Transverse colon (tissue), 4 donors: ENCODE data around the gene NSUN4. TPM values are rescaled to one million over a fixed set of nuclear protein-coding genes. Genes with fewer than 3 reads are reported as not detected.
"Not testable (repeated sequence)": the region's sequence is repeated elsewhere in the genome, so short reads cannot be mapped to it uniquely, and the experiment has no call there.

ENCODE experiments used
- DNase-seq: peaks from one replicate; pipeline ENCODE4 v3.0.0-alpha.2; 2019
- H3K27ac ChIP-seq, 4 donors: fragments of 200-600 bp; sonication (generic); 2 replicates each; pipeline ENCODE4 v1.5.1; 2016 to 2018; ENCODE audit warnings: inconsistent platforms in 4 of 4
- H3K27me3 ChIP-seq: fragments of 200-600 bp; sonication (generic); 2 replicates; pipeline ENCODE4 v1.5.1; 2017; ENCODE audit warnings: inconsistent platforms
- H3K36me3 ChIP-seq, 4 donors: fragments of 200-600 bp; sonication (generic); 2 replicates each; pipeline ENCODE4 v1.5.1; 2017 to 2019; ENCODE audit warnings: inconsistent platforms in 4 of 4
- H3K4me1 ChIP-seq, 4 donors: fragments of 200-600 bp; sonication (generic); 2 replicates each; pipeline ENCODE4 v1.5.1; 2017 to 2020; ENCODE audit warnings: inconsistent platforms in 4 of 4
- H3K4me3 ChIP-seq, 4 donors: fragments of 200-600 bp; sonication (generic); 1 replicate in 1 of 4; 2 replicates in 3 of 4; pipeline versions ENCODE4 v1.5.1 to v1.6.1; 2017 to 2019; ENCODE audit warnings: inconsistent platforms in 4 of 4
- H3K9me3 ChIP-seq, 2 donors: fragments of 200-600 bp; sonication (generic); 2 replicates each; pipeline ENCODE4 v1.5.1; 2017 to 2019; ENCODE audit warnings: inconsistent platforms in 2 of 2
- EP300 ChIP-seq: sonication (generic); formaldehyde crosslinking; IDR thresholded peaks from one replicate; pipeline ENCODE4 v1.6.1; 2017; ENCODE audit warnings: antibody characterized with exemption, low read depth
- POLR2A ChIP-seq: fragments of 450-650 bp; IDR thresholded peaks from one replicate; pipeline ENCODE4 v1.6.1; 2016; ENCODE audit warnings: antibody characterized with exemption, mild to moderate bottlenecking, moderate library complexity
- POLR2AphosphoS5 ChIP-seq, 3 donors: sonication (generic); formaldehyde crosslinking; IDR thresholded peaks; one replicate each; pipeline ENCODE4 v1.6.1; 2016; ENCODE audit warnings: antibody characterized with exemption in 3 of 3
- WGBS, 2 donors: methylation state at CpG; one replicate each; pipeline ENCODE4 v1.1.5; 2018; ENCODE audit warnings: low coverage in 1 of 2; 5-methylcytosine and 5-hydroxymethylcytosine counted together
- in situ Hi-C, 4 donors: fragments of 200-750 bp; cut with MboI; loops; one replicate each; pipeline versions ENCODE4 v1.15.0 to v1.15.1; 2017; ENCODE audit warnings: low sequenced_read_pairs in 3 of 4, low pct_ligation_motif_present in 1 of 4, low pct_unique_long_range_greater_than_20kb in 1 of 4
- intact Hi-C: fragments of 100-400 bp; cut with DNase I; formaldehyde crosslinking; loops from one replicate; pipeline ENCODE4 v1.15.1; 2023; ENCODE audit warnings: low total_unique reads
- total RNA-seq, 4 donors: library from RNA; depleted of rRNA; stranded (reverse); fragments of >200 nt; gene quantifications; one replicate each; pipeline ENCODE4 v1.1.0, GENCODE V29; 2016
- TF ChIP-seq, protein P1 (sequence below), 5 experiments: fragments of 200-600 bp in 3 of 5; fragments of 450-650 bp in 2 of 5; sonication (generic) in 3 of 5; IDR thresholded peaks; 1 replicate in 2 of 5; 2 replicates in 3 of 5; pipeline ENCODE4 v1.5.1; 2016 to 2017; ENCODE audit warnings: antibody characterized with exemption in 5 of 5, inconsistent platforms in 3 of 5, mild to moderate bottlenecking in 2 of 5, moderate library complexity in 1 of 5

NSUN4 gene
- total RNA-seq, 4 donors from 2014 or later: 5.6 to 19.7 (median 12.9) TPM

DNA sequence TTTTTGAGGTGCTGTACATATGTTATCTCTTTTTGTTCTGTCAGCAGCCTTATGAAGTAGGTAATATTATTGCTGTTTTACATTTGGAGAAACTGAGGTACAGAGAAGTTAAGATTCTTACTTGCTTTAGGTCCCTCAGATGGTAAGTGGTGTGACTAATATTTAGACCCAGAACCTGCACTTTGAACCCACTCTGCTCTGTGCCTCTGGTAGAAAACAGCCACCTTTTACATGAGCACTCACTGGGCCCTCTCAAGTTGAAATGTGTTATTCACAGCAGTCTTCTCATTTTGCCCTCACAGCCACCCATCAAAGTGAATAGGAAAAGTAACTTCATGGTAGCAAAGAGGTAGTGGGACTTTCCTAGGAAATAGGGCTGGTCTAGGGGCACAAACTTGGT is 4.7 kb downstream of the NSUN4 start:
- in situ Hi-C loops: no loop called here
- Histone ChIP-seq H3K9me3 (no peaks in the 10 kb centered on the region), H3K27me3 (no peaks in the 10 kb centered on the region), H3K4me1 (peaks cover 5 to 14% (median 7%) of the 10 kb centered on the region in 4 donors), H3K36me3 (peaks cover 0 to 24% (median 11%) of the 10 kb centered on the region in 4 donors), H3K27ac (no peak overlapping the region), H3K4me3 (no peak overlapping the region)
- no peak for TF ChIP-seq POLR2A
- no peak for TF ChIP-seq EP300
- TF ChIP-seq, protein P1, sequence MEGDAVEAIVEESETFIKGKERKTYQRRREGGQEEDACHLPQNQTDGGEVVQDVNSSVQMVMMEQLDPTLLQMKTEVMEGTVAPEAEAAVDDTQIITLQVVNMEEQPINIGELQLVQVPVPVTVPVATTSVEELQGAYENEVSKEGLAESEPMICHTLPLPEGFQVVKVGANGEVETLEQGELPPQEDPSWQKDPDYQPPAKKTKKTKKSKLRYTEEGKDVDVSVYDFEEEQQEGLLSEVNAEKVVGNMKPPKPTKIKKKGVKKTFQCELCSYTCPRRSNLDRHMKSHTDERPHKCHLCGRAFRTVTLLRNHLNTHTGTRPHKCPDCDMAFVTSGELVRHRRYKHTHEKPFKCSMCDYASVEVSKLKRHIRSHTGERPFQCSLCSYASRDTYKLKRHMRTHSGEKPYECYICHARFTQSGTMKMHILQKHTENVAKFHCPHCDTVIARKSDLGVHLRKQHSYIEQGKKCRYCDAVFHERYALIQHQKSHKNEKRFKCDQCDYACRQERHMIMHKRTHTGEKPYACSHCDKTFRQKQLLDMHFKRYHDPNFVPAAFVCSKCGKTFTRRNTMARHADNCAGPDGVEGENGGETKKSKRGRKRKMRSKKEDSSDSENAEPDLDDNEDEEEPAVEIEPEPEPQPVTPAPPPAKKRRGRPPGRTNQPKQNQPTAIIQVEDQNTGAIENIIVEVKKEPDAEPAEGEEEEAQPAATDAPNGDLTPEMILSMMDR (IDR thresholded peaks at IDR 0.05): no peak
- no peak for TF ChIP-seq POLR2AphosphoS5 (IDR thresholded peaks at IDR 0.05)
- intact Hi-C loops: no loop called here
- no peak for DNase-seq

GRCh38 chr1:46352363-46352762 is 11.8 kb downstream of the NSUN4 start:
- Histone ChIP-seq H3K27ac (no peak overlapping the region), H3K27me3 (no peaks in the 10 kb centered on the region), H3K4me1 (peaks cover 0 to 5% (median 0%) of the 10 kb centered on the region in 4 donors), H3K36me3 (peaks cover 0 to 66% (median 23%) of the 10 kb centered on the region in 4 donors), H3K4me3 (no peak overlapping the region), H3K9me3 (no peaks in the 10 kb centered on the region)
- WGBS, 2 donors: 97 to 100% methylated on average over 1 to 2 of the region's 2 CpGs
- DNase-seq: no peak
- in situ Hi-C loops (no loop called here), intact Hi-C loops (no loop called here)
- TF ChIP-seq POLR2A (no peak), EP300 (no peak), POLR2AphosphoS5 (IDR thresholded peaks at IDR 0.05) (no peak)
- TF ChIP-seq, protein P1 (IDR thresholded peaks at IDR 0.05): no peak

DNA sequence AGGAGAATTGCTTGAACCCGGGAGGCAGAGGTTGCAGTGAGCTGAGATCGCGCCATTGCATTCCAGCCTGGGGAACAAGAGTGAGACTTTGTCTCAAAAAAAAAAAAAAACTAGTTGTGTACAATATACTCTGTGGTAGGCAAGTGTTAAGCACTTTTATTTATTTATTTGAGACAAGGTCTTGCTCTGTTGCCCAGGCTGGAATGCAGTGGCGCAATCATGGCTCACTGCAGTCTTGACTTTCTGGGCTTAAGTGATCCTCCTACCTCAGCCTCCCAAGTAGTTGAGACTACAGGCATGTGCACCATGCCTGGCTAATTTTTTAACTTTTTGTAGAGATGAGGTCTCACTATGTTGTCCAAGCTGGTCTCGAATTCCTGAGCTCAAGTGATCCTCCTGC is 15.3 kb downstream of the NSUN4 start:
- H3K27me3 ChIP-seq, H3K27ac ChIP-seq, intact Hi-C loops, DNase-seq, H3K4me1 ChIP-seq, H3K4me3 ChIP-seq, H3K9me3 ChIP-seq, in situ Hi-C loops: not testable (repeated sequence)
- 95 to 97% methylated on average over 4 to 5 of the region's 5 CpGs for WGBS, 2 donors
- peaks cover 0 to 71% (median 27%) of the 10 kb centered on the region in 4 donors for H3K36me3 ChIP-seq

- TF ChIP-seq, protein P1 (IDR thresholded peaks at IDR 0.05): no peak
- TF ChIP-seq POLR2AphosphoS5 (IDR thresholded peaks at IDR 0.05): no peak
- no peak for TF ChIP-seq EP300
- no peak for TF ChIP-seq POLR2A
- intact Hi-C loops: no loop called here
- Histone ChIP-seq H3K4me3 (no peak overlapping the region), H3K27ac (no peak overlapping the region), H3K27me3 (no peaks in the 10 kb centered on the region), H3K9me3 (no peaks in the 10 kb centered on the region), H3K36me3 (peaks cover 0 to 59% (median 27%) of the 10 kb centered on the region in 4 donors), H3K4me1 (no peaks in the 10 kb centered on the region)
- in situ Hi-C loops: no loop called here
- no peak for DNase-seq
- 92% methylated on average over 3 of the region's 3 CpGs; no CpG with 5 or more reads in 1 of the 2 donors for WGBS, 2 donors
Observed at GRCh38 chr1:46362158-46362557, 21.6 kb downstream of the NSUN4 start.

DNA sequence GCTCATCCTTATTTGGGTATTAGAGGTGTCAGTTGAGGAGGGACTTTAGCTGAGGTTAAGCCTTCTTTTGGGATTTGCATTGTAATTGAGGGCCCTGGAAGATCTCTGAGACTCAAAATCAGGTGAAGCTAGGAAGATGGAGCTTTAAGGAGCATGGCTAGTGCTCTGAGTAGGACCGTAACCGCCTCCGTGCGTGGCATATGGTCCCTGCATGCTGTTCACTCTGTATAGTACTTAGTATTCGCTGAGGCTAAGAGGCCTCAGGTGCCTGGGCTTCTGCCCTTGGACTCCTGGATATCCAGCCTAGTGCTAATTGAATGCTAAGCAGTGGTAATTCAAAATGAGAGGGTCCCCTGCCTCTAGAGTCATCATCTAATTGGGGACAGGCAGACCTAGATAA is 22.5 kb downstream of the NSUN4 start:
- intact Hi-C loops (no loop called here), in situ Hi-C loops (no loop called here)
- Histone ChIP-seq H3K4me1 (no peaks in the 10 kb centered on the region), H3K9me3 (no peaks in the 10 kb centered on the region), H3K27ac (no peak overlapping the region), H3K27me3 (no peaks in the 10 kb centered on the region), H3K36me3 (peaks cover 0 to 49% (median 23%) of the 10 kb centered on the region in 4 donors), H3K4me3 (no peak overlapping the region)
- 97% methylated on average over 5 of the region's 5 CpGs; no CpG with 5 or more reads in 1 of the 2 donors for WGBS, 2 donors
- no peak for DNase-seq
- TF ChIP-seq, protein P1 (IDR thresholded peaks at IDR 0.05): no peak
- TF ChIP-seq POLR2AphosphoS5 (IDR thresholded peaks at IDR 0.05) (no peak), POLR2A (no peak), EP300 (no peak)
